Lower leg skin (tissue), 3 donors: ENCODE results near the gene NSG1.

Experiments used
- CTCF ChIP-seq, 3 donors: fragments of 450-650 bp; IDR thresholded peaks; one replicate each; pipeline ENCODE4 v1.5.1; 2016; ENCODE audit warnings: antibody characterized with exemption in 3 of 3, mild to moderate bottlenecking in 3 of 3, moderate library complexity in 2 of 3
- POLR2A ChIP-seq, 2 donors: fragments of 450-650 bp; IDR thresholded peaks; one replicate each; pipeline ENCODE4 v1.6.1; 2016 to 2017; ENCODE audit warnings: antibody characterized with exemption in 2 of 2, mild to moderate bottlenecking in 1 of 2, moderate library complexity in 1 of 2

GRCh38 chr4:4386296-4386735 is 586 bp upstream of the NSG1 start:
- TF ChIP-seq CTCF (IDR thresholded peaks at IDR 0.05) (no peak), POLR2A (IDR thresholded peaks at IDR 0.05) (no peak)
